Caco-2 (cell line): Measurements from ENCODE around the gene NBEAL2. TPM values are rescaled to one million over a fixed set of nuclear protein-coding genes. Genes with fewer than 3 reads are reported as not detected.

Experiments used
- BruUV-seq: library from RNA; stranded (reverse); fragments of 400-500 nt; replicated peaks from 2 replicates; lab custom pipeline; 2021; lab: Mats Ljungman, UMichigan
- CTCF ChIA-PET: fragments of 300-600 bp; sonication (Branson Sonifier 250); formaldehyde crosslinking; loops from one replicate; lab custom pipeline; 2022; ENCODE audit warnings: antibody characterized with exemption; lab: Charles Lee
- POLR2A ChIA-PET: fragments of 300-600 bp; sonication (Branson Sonifier 250); formaldehyde crosslinking; loops from one replicate; lab custom pipeline; 2022; ENCODE audit warnings: antibody characterized with exemption; lab: Charles Lee
- DNase-seq, 2 experiments: peaks; one replicate each; pipeline versions ENCODE4 v3.0.0 to v3.0.0-alpha.2; 2020 to 2022
- H3K27me3 ChIP-seq: replicated peaks from 2 replicates; pipeline ENCODE4 v1.6.0; 2011; ENCODE audit warnings: low read length; ENCODE audit not compliant: control insufficient read depth, insufficient read depth
- H3K36me3 ChIP-seq: 2 replicates; pipeline ENCODE4 v1.5.1; 2011; ENCODE audit warnings: low read length; ENCODE audit not compliant: control insufficient read depth, insufficient read depth
- H3K4me1 ChIP-seq: fragments of 250-450 bp; sonication (Bioruptor Pico); 2 replicates; pipeline ENCODE4 v1.5.1; 2020; ENCODE audit warnings: mild to moderate bottlenecking
- H3K4me3 ChIP-seq: 2 replicates; pipeline ENCODE4 v1.5.1; 2011; ENCODE audit warnings: low read depth, mild to moderate bottlenecking, control low read depth, low read length
- H3K9me3 ChIP-seq: fragments of 250-450 bp; sonication (Bioruptor Pico); 2 replicates; pipeline ENCODE4 v1.5.1; 2020; ENCODE audit warnings: mild to moderate bottlenecking, moderate library complexity
- H3K27ac Mint-ChIP-seq: one replicate; pipeline ENCODE4 v1.8.0; 2022; ENCODE audit warnings: mixed read lengths; ENCODE audit not compliant: unreplicated experiment
- H3K27me3 Mint-ChIP-seq: one replicate; pipeline ENCODE4 v1.8.0; 2022; ENCODE audit warnings: mixed read lengths; ENCODE audit not compliant: insufficient read depth, unreplicated experiment
- H3K36me3 Mint-ChIP-seq: one replicate; pipeline ENCODE4 v1.8.0; 2022; ENCODE audit warnings: mild to moderate bottlenecking, mixed read lengths; ENCODE audit not compliant: insufficient read depth, unreplicated experiment
- H3K4me1 Mint-ChIP-seq: one replicate; pipeline ENCODE4 v1.8.0; 2022; ENCODE audit warnings: low read depth, mixed read lengths; ENCODE audit not compliant: unreplicated experiment
- H3K4me3 Mint-ChIP-seq: one replicate; pipeline ENCODE4 v1.8.0; 2022; ENCODE audit warnings: mild to moderate bottlenecking, moderate library complexity, mixed read lengths; ENCODE audit not compliant: unreplicated experiment
- H3K9me3 Mint-ChIP-seq: one replicate; pipeline ENCODE4 v1.8.0; 2022; ENCODE audit warnings: mixed read lengths; ENCODE audit not compliant: unreplicated experiment
- intact Hi-C: fragments of 100-400 bp; cut with micrococcal nuclease; formaldehyde crosslinking; loops from one replicate; pipeline ENCODE4 v1.10.0; 2022; ENCODE audit not compliant: unreplicated experiment
- total RNA-seq: library from RNA; stranded (reverse); gene quantifications from 2 replicates; pipeline ENCODE4 v1.2.3, GENCODE V29; 2022
- TF ChIP-seq, protein P1 (sequence below), 2 experiments: fragments of 200-600 bp in 1 of 2; IDR thresholded peaks; 1 replicate in 1 of 2; 2 replicates in 1 of 2; pipeline versions ENCODE4 v1.5.1 to v1.8.0; 2011 to 2022; ENCODE audit warnings: antibody characterized with exemption in 1 of 2, control low read depth in 1 of 2, inconsistent platforms in 1 of 2, low read depth in 1 of 2, low read length in 1 of 2, mild to moderate bottlenecking in 1 of 2, moderate library complexity in 1 of 2; ENCODE audit not compliant: insufficient read depth in 1 of 2, severe bottlenecking in 1 of 2, unreplicated experiment in 1 of 2

Gene NBEAL2
- total RNA-seq, 1 experiment from 2014 or later, result 62.4 TPM

DNA sequence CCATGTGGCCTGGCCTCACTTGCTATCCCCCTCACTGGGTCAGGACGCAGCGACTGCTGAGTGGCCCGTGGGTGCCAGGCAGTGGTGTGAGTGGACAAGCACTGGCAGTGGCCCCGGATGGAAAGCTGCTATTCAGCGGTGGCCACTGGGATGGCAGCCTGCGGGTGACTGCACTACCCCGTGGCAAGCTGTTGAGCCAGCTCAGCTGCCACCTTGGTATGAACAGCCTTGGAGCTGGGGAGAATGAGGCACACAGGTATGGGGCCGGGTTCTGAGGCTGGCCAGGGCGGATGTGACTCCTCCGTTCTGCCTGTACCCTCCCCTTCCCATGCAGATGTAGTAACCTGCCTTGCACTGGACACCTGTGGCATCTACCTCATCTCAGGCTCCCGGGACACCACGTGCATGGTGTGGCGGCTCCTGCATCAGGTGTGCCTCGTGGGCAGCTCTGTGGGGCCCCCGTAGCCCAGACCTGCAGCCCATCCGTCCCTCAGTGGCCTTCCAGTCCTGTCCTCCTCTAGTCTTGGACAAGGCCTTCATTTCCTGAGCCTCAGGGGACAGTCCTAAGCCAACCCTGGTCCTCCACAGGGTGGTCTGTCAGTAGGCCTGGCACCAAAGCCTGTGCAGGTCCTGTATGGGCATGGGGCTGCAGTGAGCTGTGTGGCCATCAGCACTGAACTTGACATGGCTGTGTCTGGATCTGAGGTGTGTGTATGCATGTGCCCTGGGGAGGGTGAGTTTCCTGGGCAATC is 28.2 kb downstream of the NBEAL2 start:
- TF ChIP-seq, protein P1, sequence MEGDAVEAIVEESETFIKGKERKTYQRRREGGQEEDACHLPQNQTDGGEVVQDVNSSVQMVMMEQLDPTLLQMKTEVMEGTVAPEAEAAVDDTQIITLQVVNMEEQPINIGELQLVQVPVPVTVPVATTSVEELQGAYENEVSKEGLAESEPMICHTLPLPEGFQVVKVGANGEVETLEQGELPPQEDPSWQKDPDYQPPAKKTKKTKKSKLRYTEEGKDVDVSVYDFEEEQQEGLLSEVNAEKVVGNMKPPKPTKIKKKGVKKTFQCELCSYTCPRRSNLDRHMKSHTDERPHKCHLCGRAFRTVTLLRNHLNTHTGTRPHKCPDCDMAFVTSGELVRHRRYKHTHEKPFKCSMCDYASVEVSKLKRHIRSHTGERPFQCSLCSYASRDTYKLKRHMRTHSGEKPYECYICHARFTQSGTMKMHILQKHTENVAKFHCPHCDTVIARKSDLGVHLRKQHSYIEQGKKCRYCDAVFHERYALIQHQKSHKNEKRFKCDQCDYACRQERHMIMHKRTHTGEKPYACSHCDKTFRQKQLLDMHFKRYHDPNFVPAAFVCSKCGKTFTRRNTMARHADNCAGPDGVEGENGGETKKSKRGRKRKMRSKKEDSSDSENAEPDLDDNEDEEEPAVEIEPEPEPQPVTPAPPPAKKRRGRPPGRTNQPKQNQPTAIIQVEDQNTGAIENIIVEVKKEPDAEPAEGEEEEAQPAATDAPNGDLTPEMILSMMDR (IDR thresholded peaks at IDR 0.05; ENCODE audit: insufficient read depth in 1 of 2, low read depth in 1 of 2, low read length in 1 of 2, severe bottlenecking in 1 of 2, unreplicated experiment in 1 of 2), result no peak
- ChIA-PET POLR2A (no interaction called here), CTCF (no interaction called here)
- peaks cover 49% of the 10 kb centered on the region for H3K36me3 Mint-ChIP-seq
- DNase-seq, result no peak
- H3K36me3 ChIP-seq, result peaks cover 1% of the 10 kb centered on the region; the same call in 1 of the 2 replicates
- no TSS peak for BruUV-seq
- no peaks in the 10 kb centered on the region for H3K4me1 Mint-ChIP-seq
- H3K27me3 ChIP-seq, result no peaks in the 10 kb centered on the region
- H3K27me3 Mint-ChIP-seq, result no peaks in the 10 kb centered on the region
- H3K4me3 Mint-ChIP-seq, result no peak overlapping the region
- no peak overlapping the region for H3K27ac Mint-ChIP-seq
- intact Hi-C loops, result no loop called here
- no peak overlapping the region for H3K4me3 ChIP-seq
- H3K9me3 ChIP-seq, result no peaks in the 10 kb centered on the region
- no peaks in the 10 kb centered on the region for H3K4me1 ChIP-seq
- no peaks in the 10 kb centered on the region for H3K9me3 Mint-ChIP-seq

GRCh38 chr3:47008234-47008796 is 28.8 kb downstream of the NBEAL2 start:
- ChIA-PET POLR2A (no interaction called here), CTCF (no interaction called here)
- H3K4me3 ChIP-seq, result no peak overlapping the region
- Mint-ChIP-seq H3K27me3 (no peaks in the 10 kb centered on the region), H3K27ac (no peak overlapping the region), H3K36me3 (peaks cover 43% of the 10 kb centered on the region), H3K9me3 (no peaks in the 10 kb centered on the region), H3K4me1 (no peaks in the 10 kb centered on the region), H3K4me3 (no peak overlapping the region)
- H3K4me1 ChIP-seq, result no peaks in the 10 kb centered on the region
- H3K27me3 ChIP-seq, result no peaks in the 10 kb centered on the region
- intact Hi-C loops, result no loop called here
- no peaks in the 10 kb centered on the region for H3K9me3 ChIP-seq
- TSS peak; percentile 14 for BruUV-seq
- peaks cover 1% of the 10 kb centered on the region; the same call in 1 of the 2 replicates for H3K36me3 ChIP-seq
- TF ChIP-seq, protein P1 (IDR thresholded peaks at IDR 0.05; ENCODE audit: insufficient read depth in 1 of 2, low read depth in 1 of 2, low read length in 1 of 2, severe bottlenecking in 1 of 2, unreplicated experiment in 1 of 2), result no peak
- DNase-seq, result no peak

GRCh38 chr3:47008851-47009224 is 29.4 kb downstream of the NBEAL2 start:
- Mint-ChIP-seq H3K4me3 (no peak overlapping the region), H3K27me3 (no peaks in the 10 kb centered on the region), H3K27ac (no peak overlapping the region), H3K4me1 (no peaks in the 10 kb centered on the region), H3K36me3 (peaks cover 38% of the 10 kb centered on the region), H3K9me3 (no peaks in the 10 kb centered on the region)
- CTCF ChIA-PET, result no interaction called here
- H3K27me3 ChIP-seq, result no peaks in the 10 kb centered on the region
- no peaks in the 10 kb centered on the region for H3K9me3 ChIP-seq
- intact Hi-C loops, result no loop called here
- DNase-seq, result no peak
- no TSS peak for BruUV-seq
- TF ChIP-seq, protein P1 (IDR thresholded peaks at IDR 0.05; ENCODE audit: insufficient read depth in 1 of 2, low read depth in 1 of 2, low read length in 1 of 2, severe bottlenecking in 1 of 2, unreplicated experiment in 1 of 2), result no peak
- H3K4me1 ChIP-seq, result 0 out of 2 replicates have a peak, but pooled peaks cover 4% of the 10 kb centered on the region
- H3K36me3 ChIP-seq, result peaks cover 1% of the 10 kb centered on the region; the same call in 1 of the 2 replicates
- no peak overlapping the region for H3K4me3 ChIP-seq
- POLR2A ChIA-PET, result no interaction called here
